SU-DHL-6 (cell line): ENCODE measurements around the gene STX8.
"Not testable (repeated sequence)": the region's sequence is repeated elsewhere in the genome, so short reads cannot be mapped to it uniquely, and the experiment has no call there.

Experiments
- H2AFZ ChIP-seq: fragments of 200-600 bp; sonication (generic); 2 replicates; pipeline ENCODE4 v1.6.1; 2014; ENCODE audit warnings: low read depth, mild to moderate bottlenecking, moderate library complexity, mixed read lengths, antibody characterized with exemption, low read length; ENCODE audit not compliant: severe bottlenecking
- H3F3A ChIP-seq: fragments of 200-600 bp; shearing (Covaris generic); 2 replicates; pipeline ENCODE4 v1.6.0; 2016; ENCODE audit warnings: antibody characterized with exemption, mild to moderate bottlenecking; ENCODE audit not compliant: insufficient read depth
- H3K27ac ChIP-seq: fragments of 200-600 bp; sonication (generic); 2 replicates; pipeline ENCODE4 v1.5.1; 2016; ENCODE audit warnings: low read depth, mild to moderate bottlenecking, low read length, moderate library complexity, mixed read lengths
- H3K27me3 ChIP-seq: fragments of 200-600 bp; sonication (generic), shearing (Covaris generic); 2 replicates; pipeline ENCODE4 v1.6.0; 2014; ENCODE audit warnings: mild to moderate bottlenecking, low read length
- H3K36me3 ChIP-seq: fragments of 200-600 bp; sonication (generic); 2 replicates; pipeline ENCODE4 v1.6.1; 2014; ENCODE audit warnings: mild to moderate bottlenecking, low read length, mixed read lengths
- H3K4me2 ChIP-seq: fragments of 300-600, 200-600 bp; shearing (Covaris generic), sonication (generic); 2 replicates; pipeline ENCODE4 v1.6.0; 2014; ENCODE audit warnings: low read length, low read depth, mild to moderate bottlenecking; ENCODE audit not compliant: poor library complexity, severe bottlenecking
- H3K4me3 ChIP-seq: fragments of 200-600 bp; sonication (generic); 2 replicates; pipeline ENCODE4 v1.5.1; 2014; ENCODE audit warnings: antibody characterized with exemption, low read length, mild to moderate bottlenecking, mixed read lengths; ENCODE audit not compliant: insufficient read depth, poor library complexity, severe bottlenecking
- H3K79me2 ChIP-seq: fragments of 200-600 bp; sonication (generic); 2 replicates; pipeline ENCODE4 v1.6.1; 2014; ENCODE audit warnings: mild to moderate bottlenecking, low read length, moderate library complexity; ENCODE audit not compliant: insufficient read depth
- H3K9ac ChIP-seq: fragments of 200-600 bp; sonication (generic); 2 replicates; pipeline ENCODE4 v1.7.0; 2014; ENCODE audit warnings: mild to moderate bottlenecking, low read length
- H3K9me2 ChIP-seq: fragments of 200-600 bp; sonication (generic); replicated peaks from 2 replicates; pipeline ENCODE4 v1.6.1; 2014; ENCODE audit warnings: low read length; ENCODE audit not compliant: insufficient read depth
- H3K9me3 ChIP-seq: fragments of 200-600 bp; sonication (generic); 2 replicates; pipeline ENCODE4 v1.6.1; 2014; ENCODE audit warnings: low read length, mixed read lengths; ENCODE audit not compliant: insufficient read depth
- H4K20me1 ChIP-seq: fragments of 200-600 bp; sonication (generic); 2 replicates; pipeline ENCODE4 v1.6.1; 2014; ENCODE audit warnings: low read depth, mild to moderate bottlenecking, antibody characterized with exemption, low read length, moderate library complexity, mixed read lengths
- EZH2phosphoT487 ChIP-seq: fragments of 200-600 bp; sonication (generic), shearing (Covaris generic); conservative IDR thresholded peaks from 2 replicates; pipeline ENCODE4 v1.6.1; 2018; ENCODE audit warnings: mild to moderate bottlenecking, antibody characterized with exemption, low read length, moderate library complexity, mixed read lengths
- TF ChIP-seq, protein P1 (sequence below): fragments of 200-600 bp; sonication (generic); IDR thresholded peaks from one replicate; pipeline ENCODE4 v1.5.1; 2017; ENCODE audit warnings: antibody characterized with exemption, mild to moderate bottlenecking, low read length, moderate library complexity; ENCODE audit not compliant: insufficient read depth, poor library complexity, severe bottlenecking

The STX8 gene

DNA sequence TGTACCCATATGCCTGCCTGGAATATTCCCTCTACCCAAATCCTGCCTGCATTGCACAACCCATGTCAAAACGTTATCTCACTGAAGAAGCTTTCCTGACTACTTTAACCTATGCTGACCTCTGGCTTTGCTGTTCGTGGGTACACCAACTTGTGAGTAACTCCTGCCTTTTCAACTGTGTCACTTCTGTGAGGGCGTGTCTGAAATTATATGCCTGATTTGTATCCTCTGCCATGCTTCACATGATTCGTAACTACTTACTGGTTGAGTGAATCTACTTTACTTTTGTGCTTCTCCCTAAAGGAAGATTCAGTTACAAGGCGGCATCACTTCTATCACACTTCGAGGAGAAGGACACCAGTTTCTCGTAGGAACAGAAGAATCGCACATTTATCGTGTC, 36.4 kb upstream of the STX8 start:
- Histone ChIP-seq H3F3A (no peaks in the 10 kb centered on the region), H3K9me2 (no peaks in the 10 kb centered on the region), H3K27me3 (no peaks in the 10 kb centered on the region), H2AFZ (no peak overlapping the region), H3K4me3 (no peak overlapping the region), H3K4me2 (no peak overlapping the region), H3K27ac (no peak overlapping the region), H3K9ac (no peak overlapping the region), H3K79me2 (no peaks in the 10 kb centered on the region), H4K20me1 (no peaks in the 10 kb centered on the region), H3K9me3 (no peaks in the 10 kb centered on the region), H3K36me3 (no peaks in the 10 kb centered on the region)
- no peak for TF ChIP-seq EZH2phosphoT487
- TF ChIP-seq, protein P1, sequence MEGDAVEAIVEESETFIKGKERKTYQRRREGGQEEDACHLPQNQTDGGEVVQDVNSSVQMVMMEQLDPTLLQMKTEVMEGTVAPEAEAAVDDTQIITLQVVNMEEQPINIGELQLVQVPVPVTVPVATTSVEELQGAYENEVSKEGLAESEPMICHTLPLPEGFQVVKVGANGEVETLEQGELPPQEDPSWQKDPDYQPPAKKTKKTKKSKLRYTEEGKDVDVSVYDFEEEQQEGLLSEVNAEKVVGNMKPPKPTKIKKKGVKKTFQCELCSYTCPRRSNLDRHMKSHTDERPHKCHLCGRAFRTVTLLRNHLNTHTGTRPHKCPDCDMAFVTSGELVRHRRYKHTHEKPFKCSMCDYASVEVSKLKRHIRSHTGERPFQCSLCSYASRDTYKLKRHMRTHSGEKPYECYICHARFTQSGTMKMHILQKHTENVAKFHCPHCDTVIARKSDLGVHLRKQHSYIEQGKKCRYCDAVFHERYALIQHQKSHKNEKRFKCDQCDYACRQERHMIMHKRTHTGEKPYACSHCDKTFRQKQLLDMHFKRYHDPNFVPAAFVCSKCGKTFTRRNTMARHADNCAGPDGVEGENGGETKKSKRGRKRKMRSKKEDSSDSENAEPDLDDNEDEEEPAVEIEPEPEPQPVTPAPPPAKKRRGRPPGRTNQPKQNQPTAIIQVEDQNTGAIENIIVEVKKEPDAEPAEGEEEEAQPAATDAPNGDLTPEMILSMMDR, result no peak

DNA sequence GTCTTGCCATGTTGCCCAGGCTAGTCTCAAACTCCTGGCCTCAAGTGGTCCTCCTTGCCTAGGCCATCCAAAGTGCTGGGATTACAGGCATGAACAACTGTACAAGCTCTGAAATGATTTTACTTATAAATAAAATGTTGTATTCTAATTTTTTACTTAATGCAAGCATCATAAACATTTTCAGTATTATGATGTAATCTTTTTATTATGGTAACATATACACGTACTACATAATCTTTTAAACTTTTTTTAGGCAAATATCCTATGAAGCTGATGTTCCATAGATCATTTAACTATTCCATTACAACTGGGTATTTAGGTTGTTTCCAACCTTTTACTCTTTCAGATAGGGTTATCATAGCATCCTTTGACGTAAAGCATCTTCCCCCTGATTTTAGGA, 35.9 kb upstream of the STX8 start:
- H2AFZ ChIP-seq, result no peak overlapping the region

DNA sequence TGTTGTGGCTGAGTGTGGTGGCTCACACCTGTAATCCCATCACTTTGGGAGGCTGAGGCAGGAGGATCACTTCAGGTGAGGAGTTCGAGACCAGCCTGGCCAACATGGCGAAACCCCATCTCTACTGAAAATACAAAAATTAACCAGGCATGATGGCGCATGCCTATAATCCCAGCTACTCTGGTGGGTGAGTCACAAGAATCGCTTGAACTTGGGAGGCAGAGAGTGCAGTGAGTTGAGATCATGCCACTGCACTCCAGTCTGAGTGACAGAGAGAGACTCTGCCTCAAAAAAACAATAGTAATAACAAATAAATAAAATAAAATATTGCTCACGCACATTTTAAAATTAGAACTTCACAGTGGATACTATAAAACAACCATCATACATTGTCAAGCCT, 31.4 kb upstream of the STX8 start:
- H4K20me1 ChIP-seq, H3K9ac ChIP-seq, H3K79me2 ChIP-seq, H3K27me3 ChIP-seq, H3K27ac ChIP-seq, H3K36me3 ChIP-seq, H3K4me3 ChIP-seq, H2AFZ ChIP-seq, H3K9me2 ChIP-seq, H3K9me3 ChIP-seq, H3F3A ChIP-seq, H3K4me2 ChIP-seq: not testable (repeated sequence)

More for the DNA sequence above, 35.9 kb upstream of the STX8 start:
- H3K27ac ChIP-seq, result no peak overlapping the region
- H3F3A ChIP-seq, result no peaks in the 10 kb centered on the region
- no peak for TF ChIP-seq EZH2phosphoT487
- TF ChIP-seq, protein P1, result no peak
- no peak overlapping the region for H3K4me2 ChIP-seq
- H3K79me2 ChIP-seq, result no peaks in the 10 kb centered on the region
- H3K36me3 ChIP-seq, result no peaks in the 10 kb centered on the region
- H4K20me1 ChIP-seq, result no peaks in the 10 kb centered on the region
- H3K9ac ChIP-seq, result no peak overlapping the region
- no peaks in the 10 kb centered on the region for H3K9me3 ChIP-seq
- H3K27me3 ChIP-seq, result no peaks in the 10 kb centered on the region
- no peak overlapping the region for H3K4me3 ChIP-seq
- no peaks in the 10 kb centered on the region for H3K9me2 ChIP-seq

DNA sequence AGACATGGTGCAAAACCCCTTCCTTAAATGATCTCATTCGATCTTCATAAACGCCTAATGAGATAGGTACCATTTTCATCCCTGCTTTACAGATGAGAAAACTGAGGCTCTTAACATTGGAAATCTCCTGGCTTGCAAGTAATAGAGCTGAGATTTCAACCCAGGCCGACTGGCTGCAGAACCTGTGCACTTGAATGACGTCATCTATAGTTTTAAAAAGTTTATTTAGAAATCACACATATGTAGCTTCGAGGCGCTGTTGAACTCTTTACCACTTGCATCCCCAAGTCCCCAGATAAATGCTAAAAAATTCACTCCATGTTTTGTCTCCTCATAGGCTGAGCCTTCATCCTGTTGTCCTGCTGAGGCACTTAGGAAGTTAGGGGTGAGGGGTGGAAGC, 30.8 kb upstream of the STX8 start:
- Histone ChIP-seq H3K9me2 (no peaks in the 10 kb centered on the region), H3K4me3 (no peak overlapping the region), H3K79me2 (no peaks in the 10 kb centered on the region), H3K9ac (no peak overlapping the region), H3K36me3 (no peaks in the 10 kb centered on the region), H3F3A (no peaks in the 10 kb centered on the region), H3K27me3 (no peaks in the 10 kb centered on the region), H3K27ac (no peak overlapping the region), H3K9me3 (no peaks in the 10 kb centered on the region), H4K20me1 (no peaks in the 10 kb centered on the region), H2AFZ (no peak overlapping the region), H3K4me2 (no peak overlapping the region)
- no peak for TF ChIP-seq EZH2phosphoT487
- TF ChIP-seq, protein P1, result no peak

DNA sequence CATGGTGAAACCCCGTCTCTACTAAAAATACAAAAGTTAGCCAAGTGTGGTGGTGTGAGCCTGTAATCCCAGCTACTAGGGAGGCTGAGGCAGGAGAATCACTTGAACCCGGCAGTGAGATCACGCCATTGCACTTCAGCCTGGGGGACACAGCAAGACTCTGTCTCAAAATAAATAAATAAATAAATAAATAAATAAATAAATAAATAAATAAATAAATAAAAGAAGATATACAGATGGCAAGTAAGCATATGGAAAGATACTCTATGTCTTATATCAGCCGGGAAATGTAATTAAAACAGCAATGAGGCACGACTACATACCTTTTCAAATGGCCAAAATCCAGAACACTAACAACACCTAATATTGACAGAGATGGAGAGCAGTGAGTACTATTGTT, 29.0 kb upstream of the STX8 start:
- not testable (repeated sequence) for H3K9me2 ChIP-seq, H3K4me2 ChIP-seq, H3K79me2 ChIP-seq, H3K9ac ChIP-seq, H2AFZ ChIP-seq, H3K36me3 ChIP-seq, H3K27ac ChIP-seq, H4K20me1 ChIP-seq, H3F3A ChIP-seq, H3K9me3 ChIP-seq, H3K27me3 ChIP-seq, H3K4me3 ChIP-seq
